ENCODE measurements around the gene PEX14.

DNA sequence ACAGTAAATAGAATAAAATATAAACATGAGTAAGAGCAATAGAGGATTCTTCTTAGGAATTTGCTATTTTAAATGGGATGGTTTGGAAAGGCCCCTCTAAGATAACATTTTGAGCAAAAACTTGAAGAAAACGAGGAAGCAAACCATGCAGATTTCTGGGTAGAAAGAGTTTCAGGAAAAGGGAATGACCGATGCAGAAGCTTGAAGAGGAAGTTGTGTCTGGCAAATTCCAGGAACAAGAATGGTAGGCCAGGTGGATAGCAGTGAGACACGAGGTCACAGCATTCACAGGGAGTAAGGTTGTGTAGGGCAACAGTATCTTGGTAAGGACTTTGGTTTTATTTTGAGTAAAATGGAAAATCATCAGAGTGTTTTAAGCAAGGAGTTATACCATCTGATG is 108.9 kb downstream of the PEX14 start:
- no peak for TF ChIP-seq EP300 (IDR thresholded peaks at IDR 0.05)
- no peak for TF ChIP-seq POLR2A (IDR thresholded peaks at IDR 0.05)
- TF ChIP-seq, protein P1, sequence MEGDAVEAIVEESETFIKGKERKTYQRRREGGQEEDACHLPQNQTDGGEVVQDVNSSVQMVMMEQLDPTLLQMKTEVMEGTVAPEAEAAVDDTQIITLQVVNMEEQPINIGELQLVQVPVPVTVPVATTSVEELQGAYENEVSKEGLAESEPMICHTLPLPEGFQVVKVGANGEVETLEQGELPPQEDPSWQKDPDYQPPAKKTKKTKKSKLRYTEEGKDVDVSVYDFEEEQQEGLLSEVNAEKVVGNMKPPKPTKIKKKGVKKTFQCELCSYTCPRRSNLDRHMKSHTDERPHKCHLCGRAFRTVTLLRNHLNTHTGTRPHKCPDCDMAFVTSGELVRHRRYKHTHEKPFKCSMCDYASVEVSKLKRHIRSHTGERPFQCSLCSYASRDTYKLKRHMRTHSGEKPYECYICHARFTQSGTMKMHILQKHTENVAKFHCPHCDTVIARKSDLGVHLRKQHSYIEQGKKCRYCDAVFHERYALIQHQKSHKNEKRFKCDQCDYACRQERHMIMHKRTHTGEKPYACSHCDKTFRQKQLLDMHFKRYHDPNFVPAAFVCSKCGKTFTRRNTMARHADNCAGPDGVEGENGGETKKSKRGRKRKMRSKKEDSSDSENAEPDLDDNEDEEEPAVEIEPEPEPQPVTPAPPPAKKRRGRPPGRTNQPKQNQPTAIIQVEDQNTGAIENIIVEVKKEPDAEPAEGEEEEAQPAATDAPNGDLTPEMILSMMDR (IDR thresholded peaks at IDR 0.05) = no peak

All from gastroesophageal sphincter (tissue), 3 donors.